ENCODE measurements around the gene DCDC2C. TPM values are rescaled to one million over a fixed set of nuclear protein-coding genes. Genes with fewer than 3 reads are reported as not detected.

Gene DCDC2C
- total RNA-seq, 1 donor from 2014 or later = not detected

DNA sequence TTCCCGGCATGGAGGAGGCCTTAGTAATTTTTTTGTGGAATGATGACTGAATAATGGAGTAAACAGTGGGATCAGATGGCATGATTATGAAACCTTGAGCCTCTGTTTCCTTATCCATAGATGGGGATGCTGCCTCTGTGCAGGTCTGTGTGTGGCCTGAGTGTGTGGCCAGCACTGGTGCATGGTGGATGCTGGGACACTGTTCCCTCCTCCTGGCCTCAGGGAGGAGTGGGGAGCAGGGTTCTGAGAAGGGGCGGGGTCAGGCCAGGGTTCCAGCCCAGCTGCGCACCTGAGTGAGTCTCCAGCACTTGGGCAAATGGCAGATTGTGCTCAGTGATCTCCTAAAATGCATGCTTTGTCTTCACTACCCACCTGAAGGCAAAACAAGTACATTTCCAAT, 66.4 kb downstream of the DCDC2C start:
- Histone ChIP-seq H3K9me3 (no peaks in the 10 kb centered on the region), H3K27ac (no peak overlapping the region), H3K27me3 (peaks cover 10% of the 10 kb centered on the region), H3K4me1 (no peaks in the 10 kb centered on the region), H3K4me3 (no peak overlapping the region), H3K36me3 (no peaks in the 10 kb centered on the region)
- no peak for TF ChIP-seq CTCF (IDR thresholded peaks at IDR 0.05)
- DNase-seq (no peak), ATAC-seq (no peak)
- intact Hi-C loops (cut with DNase I) = no loop called here

DNA sequence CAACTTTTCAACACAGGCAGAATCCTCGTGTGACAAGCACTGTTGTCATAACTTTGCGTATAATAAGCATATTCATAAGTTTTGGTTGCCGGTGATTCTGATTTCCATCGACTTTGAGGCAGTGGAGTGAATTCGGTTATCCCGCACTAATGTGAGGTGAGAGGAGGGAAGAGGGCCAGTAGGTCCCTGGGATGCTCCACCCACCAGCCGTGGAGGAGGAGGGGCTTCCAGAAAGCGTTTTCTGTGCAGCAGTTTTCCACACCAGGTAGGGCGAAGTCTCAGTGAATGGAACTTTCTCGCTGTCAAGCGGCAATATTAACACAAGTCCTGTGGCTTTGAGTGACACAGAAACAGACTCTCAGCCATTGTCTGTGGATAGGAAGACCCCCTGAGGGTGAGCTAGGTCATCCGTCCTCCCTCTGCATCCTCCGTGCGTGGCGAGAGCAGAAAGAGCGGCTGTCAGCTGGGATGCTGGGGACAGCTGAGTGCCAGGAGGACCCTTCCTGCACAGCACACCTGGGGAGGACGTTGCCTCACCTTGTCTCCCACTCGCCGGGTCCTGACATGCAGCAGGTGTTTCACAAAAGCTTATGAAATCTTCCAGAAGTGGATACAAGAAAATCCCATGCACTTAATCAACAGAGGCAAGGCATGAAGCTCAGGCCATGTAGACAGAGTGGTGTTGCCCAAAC, 67.5 kb downstream of the DCDC2C start:
- no peak for DNase-seq
- intact Hi-C loops (cut with DNase I) = no loop called here
- Histone ChIP-seq H3K36me3 (no peaks in the 10 kb centered on the region), H3K27me3 (peaks cover 10% of the 10 kb centered on the region), H3K27ac (no peak overlapping the region), H3K4me3 (no peak overlapping the region), H3K9me3 (no peaks in the 10 kb centered on the region), H3K4me1 (no peaks in the 10 kb centered on the region)
- no peak for TF ChIP-seq CTCF (IDR thresholded peaks at IDR 0.05)
- ATAC-seq = no peak

GRCh38 chr2:3771576-3771975, 68.2 kb downstream of the DCDC2C start:
- Histone ChIP-seq H3K36me3 (no peaks in the 10 kb centered on the region), H3K4me1 (no peaks in the 10 kb centered on the region), H3K4me3 (no peak overlapping the region), H3K27ac (no peak overlapping the region), H3K9me3 (no peaks in the 10 kb centered on the region), H3K27me3 (peaks cover 10% of the 10 kb centered on the region)
- intact Hi-C loops (cut with DNase I) = no loop called here
- ATAC-seq (peak; percentile 12), DNase-seq (no peak)
- no peak for TF ChIP-seq CTCF (IDR thresholded peaks at IDR 0.05)

DNA sequence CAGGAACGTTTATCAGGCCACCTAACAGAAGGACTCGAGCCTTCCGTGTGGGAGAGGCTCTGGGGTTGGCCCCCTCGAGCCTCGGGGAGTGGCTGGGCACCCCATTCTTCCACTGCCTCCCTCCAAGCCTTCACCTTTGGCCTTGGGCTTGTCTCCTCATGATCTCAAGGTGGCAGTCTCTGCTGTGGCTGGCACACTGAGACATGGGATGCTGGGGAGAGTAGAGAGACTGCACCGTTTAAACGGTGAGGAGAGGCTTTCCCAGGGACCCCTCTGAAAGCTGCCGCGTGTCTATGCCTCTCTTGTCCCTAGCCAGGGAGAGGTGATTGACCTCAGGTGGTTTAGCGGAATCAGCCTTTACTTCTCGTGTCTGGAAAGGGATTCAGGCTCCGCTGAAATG, 71.0 kb downstream of the DCDC2C start:
- no peak overlapping the region for H3K4me3 ChIP-seq
- DNase-seq (no peak), ATAC-seq (no peak)
- H3K27me3 ChIP-seq = peaks cover 10% of the 10 kb centered on the region
- H3K4me1 ChIP-seq = no peaks in the 10 kb centered on the region
- no peak for TF ChIP-seq CTCF (IDR thresholded peaks at IDR 0.05)
- intact Hi-C loops (cut with DNase I) = no loop called here
- H3K9me3 ChIP-seq = no peaks in the 10 kb centered on the region
- H3K36me3 ChIP-seq = no peaks in the 10 kb centered on the region
- H3K27ac ChIP-seq = no peak overlapping the region

DNA sequence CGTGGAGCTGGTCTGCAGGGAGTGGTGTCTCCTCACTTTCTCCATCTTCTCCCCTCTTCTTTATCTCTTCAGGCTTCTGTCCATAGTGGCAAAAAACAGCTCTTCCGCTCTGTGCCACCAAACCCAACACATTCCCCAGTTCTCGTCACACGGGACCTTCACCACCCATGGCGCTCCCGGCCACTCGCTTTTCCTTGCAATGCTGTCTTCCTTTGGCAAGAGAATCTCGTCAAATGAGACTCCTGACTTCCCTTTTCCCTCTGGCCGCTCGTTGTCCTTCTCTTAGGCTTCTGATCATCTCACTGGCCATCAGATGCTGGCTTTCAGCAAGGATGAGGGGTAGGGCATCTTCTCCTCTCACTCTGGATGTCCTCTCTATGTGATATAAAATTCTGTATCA, 72.9 kb downstream of the DCDC2C start:
- no peaks in the 10 kb centered on the region for H3K9me3 ChIP-seq
- ATAC-seq = no peak

More for the DNA sequence above, 72.9 kb downstream of the DCDC2C start:
- Histone ChIP-seq H3K4me3 (no peak overlapping the region), H3K27ac (no peak overlapping the region), H3K36me3 (no peaks in the 10 kb centered on the region), H3K4me1 (no peaks in the 10 kb centered on the region), H3K27me3 (peaks cover 10% of the 10 kb centered on the region)
- DNase-seq = no peak
- intact Hi-C loops (cut with DNase I) = no loop called here
- TF ChIP-seq CTCF (IDR thresholded peaks at IDR 0.05) = no peak

Measured in upper lobe of right lung (tissue), 1 donor.